ENCODE results near the gene CCDC9.

Gene CCDC9

DNA sequence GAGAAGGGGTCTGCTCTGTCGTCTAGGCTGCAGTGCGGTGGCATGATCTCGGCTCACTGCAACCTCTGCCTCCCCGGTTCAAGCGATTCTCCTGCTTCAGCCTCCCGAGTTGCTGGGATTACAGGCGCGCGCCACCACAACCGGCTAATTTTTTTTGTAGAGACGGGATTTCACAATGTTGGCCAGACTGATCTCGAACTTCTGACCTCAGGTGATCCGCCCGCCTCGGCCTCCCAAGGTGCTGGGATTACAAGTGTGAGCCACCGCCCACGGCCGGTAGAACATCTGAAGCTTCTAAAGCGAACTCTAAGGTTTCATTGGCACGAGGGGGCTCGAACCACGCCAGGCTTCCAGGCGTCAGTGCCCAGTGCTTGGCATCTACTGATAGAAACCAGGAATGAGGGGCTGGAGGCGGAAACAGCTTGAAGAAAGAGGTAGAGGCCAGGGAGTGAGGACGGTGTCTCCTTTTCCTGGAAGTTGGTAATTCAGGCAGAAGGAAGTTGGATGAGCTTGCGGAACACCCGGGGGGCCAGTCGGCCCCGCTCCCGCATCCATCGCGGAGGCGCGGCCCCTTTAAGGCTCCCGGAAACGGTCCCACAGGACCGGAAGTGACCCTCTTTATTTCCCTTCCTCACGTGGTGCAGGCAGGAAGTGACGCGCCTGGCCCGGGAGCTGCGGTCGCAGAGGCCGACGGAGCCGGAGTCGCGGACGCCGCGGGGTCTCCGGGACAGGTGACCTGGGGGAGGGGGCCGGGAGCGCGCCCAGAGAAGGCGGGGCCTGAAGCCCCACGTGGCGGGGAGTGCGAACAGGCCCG, at the start of gene CCDC9:
Gene CCDC9 (plus strand): TSS at position 647 of the 814 bp plus-strand sequence. CDS start 1,876 bp downstream, outside the sequence.
- DNase-seq (ENCODE audit: low spot score), result peak; percentile 99

- no peak for DNase-seq (ENCODE audit: low spot score)
These were observed 46.8 kb upstream of the CCDC9 start for GRCh38 chr19:47209319-47210179.

DNA sequence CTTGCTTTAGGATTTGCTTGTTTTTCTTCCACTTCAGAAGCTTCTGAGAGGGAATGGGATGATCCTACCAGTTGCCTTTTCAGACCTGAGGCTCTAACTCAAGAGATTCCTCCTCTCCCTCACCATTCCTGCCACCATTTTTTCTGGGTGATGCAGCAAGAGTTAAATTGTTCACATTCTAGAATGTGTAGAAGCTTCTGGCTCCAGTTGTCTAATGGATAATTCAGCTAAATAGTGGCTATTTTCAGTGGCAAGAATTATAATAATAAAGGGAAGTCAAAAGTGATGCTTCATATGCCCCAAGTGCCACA, 46.2 kb upstream of the CCDC9 start:
- no peak for DNase-seq (ENCODE audit: low spot score)

DNA sequence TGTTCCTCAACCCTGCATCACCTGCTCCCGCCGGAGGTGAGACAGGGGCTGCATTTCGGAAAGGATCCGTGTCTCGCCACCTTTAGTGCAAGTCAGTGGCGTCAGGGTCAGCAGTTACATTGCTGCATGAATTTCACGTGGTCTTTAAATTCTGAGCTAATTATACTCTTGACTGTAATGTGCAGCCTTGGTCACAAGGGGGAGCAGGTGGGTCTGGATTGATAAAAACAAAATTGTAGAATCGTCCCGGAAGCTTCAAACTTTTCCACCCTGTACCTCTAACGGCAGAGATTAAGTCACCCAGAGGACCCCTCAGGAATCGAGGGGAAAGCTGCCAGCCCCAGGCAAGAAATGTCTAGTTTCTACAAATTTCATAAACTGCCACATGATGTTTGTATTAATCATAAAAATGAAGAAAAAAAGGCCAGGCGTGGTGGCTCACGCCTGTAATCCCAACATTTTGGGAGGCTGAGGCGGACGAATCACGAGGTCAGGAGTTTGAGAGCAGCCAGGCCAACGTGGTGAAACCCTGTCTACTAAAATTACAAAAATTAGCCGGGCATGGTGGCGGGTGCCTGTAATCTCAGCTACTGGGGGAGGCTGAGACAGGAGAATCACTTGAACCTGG, 45.5 kb upstream of the CCDC9 start:
- DNase-seq (ENCODE audit: low spot score), result peak; percentile 79

DNA sequence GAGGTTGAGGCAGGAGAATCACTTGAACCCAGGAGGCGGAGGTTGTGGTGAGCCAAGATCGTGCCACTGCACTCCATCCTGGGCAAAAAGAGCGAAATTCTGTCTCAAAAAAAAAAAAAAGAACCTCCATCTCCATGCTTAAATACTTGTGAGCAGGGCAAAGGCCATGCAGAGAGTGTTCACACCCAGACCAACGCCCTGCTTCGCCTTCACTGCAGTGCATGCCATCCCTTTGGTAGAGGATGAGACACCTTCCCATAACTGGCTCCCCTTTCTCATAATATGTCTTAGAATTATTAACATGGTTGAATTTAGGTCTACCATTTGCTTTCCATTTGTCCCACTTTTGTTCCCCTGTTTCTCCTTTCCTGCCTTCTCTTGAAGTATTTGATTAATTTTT, 40.7 kb upstream of the CCDC9 start:
- no peak for DNase-seq (ENCODE audit: low spot score)

DNA sequence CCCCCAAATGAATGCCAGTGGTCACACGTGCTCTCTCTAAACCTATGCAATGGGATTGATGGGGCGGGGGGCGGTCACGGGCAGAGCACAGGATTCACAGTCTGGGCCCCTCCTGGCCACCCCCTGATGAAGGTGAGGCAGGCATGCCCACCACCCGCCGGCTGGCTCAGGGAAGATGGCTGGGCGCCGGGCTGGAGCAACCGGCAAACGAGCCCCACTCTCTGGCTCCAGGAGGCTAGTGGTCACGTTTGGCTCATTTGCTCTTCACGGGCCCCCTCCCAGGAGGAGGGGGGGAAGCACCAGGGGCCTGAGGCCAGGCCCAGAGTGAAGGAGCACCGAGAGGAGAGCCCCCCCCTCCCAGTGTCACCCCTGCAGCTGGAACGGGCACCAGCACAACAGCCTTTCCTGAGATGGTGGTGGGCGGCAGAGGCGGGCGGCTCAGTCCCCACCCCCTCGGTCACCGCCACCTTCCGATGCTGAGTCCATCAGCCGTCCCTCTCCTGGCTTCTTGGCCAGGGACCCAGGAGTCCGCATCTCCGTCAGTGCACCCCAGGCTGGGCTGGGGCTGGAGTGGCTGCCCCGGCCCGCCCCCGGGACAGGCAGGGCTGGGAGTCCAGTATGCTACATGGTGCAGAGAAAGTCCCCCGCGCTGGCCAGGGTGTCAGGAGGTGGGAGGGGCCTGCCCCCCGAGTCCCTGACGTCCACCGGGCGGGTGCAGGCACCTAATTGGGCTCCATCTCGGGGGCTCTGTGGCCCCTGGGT, 35.1 kb upstream of the CCDC9 start:
- no peak for DNase-seq (ENCODE audit: low spot score)

GRCh38 chr19:47221890-47222289, 34.4 kb upstream of the CCDC9 start:
- no peak for DNase-seq (ENCODE audit: low spot score)

GRCh38 chr19:47225746-47226425, 30.4 kb upstream of the CCDC9 start:
- peak; percentile 93 for DNase-seq (ENCODE audit: low spot score)

- DNase-seq (ENCODE audit: low spot score), result no peak
These were observed 29.6 kb upstream of the CCDC9 start for GRCh38 chr19:47226426-47227351.

GRCh38 chr19:47227352-47228167, 28.8 kb upstream of the CCDC9 start:
- peak; percentile 82 for DNase-seq (ENCODE audit: low spot score)

DNA sequence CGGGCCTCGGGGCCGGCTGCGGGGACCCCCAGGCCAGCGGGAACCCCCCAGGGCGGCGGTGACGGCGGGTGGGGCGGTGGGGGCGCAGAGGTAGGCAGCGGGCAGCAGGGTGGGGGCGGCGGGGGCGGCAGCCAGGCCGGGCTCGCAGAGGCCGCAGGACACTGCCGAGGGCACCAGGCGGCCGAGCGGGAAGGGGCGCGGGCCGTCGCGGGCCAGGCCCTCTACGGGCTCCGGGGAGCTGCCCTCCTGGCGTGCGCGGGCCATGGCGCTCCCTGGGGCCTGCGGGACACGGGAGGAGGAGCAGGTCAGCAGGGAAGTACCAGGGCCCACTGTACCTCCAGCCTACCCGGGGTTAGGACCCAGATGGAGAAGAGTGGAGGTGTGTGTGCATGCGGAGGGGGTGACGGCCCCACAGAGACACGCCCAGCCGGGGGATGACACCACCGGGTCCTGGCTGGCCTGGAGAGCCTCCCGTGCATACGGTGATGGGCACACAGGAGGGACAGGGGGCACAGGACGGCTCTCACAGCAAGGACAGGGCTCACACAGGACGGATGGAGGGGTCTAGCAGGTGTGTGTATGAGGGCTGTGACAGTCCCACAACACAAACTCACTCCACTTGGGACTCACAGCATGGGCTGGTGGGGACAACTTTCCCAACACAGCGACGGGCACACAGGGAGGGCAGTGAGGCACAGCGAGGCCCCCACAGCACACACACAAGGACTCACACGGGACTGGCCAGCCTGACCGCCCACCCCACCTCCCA, 28.0 kb upstream of the CCDC9 start:
- DNase-seq (ENCODE audit: low spot score), result no peak

- DNase-seq (ENCODE audit: low spot score), result no peak
These were observed 27.2 kb upstream of the CCDC9 start for GRCh38 chr19:47228937-47229675.

GRCh38 chr19:47229676-47230053, 26.7 kb upstream of the CCDC9 start:
- no peak for DNase-seq (ENCODE audit: low spot score)

DNA sequence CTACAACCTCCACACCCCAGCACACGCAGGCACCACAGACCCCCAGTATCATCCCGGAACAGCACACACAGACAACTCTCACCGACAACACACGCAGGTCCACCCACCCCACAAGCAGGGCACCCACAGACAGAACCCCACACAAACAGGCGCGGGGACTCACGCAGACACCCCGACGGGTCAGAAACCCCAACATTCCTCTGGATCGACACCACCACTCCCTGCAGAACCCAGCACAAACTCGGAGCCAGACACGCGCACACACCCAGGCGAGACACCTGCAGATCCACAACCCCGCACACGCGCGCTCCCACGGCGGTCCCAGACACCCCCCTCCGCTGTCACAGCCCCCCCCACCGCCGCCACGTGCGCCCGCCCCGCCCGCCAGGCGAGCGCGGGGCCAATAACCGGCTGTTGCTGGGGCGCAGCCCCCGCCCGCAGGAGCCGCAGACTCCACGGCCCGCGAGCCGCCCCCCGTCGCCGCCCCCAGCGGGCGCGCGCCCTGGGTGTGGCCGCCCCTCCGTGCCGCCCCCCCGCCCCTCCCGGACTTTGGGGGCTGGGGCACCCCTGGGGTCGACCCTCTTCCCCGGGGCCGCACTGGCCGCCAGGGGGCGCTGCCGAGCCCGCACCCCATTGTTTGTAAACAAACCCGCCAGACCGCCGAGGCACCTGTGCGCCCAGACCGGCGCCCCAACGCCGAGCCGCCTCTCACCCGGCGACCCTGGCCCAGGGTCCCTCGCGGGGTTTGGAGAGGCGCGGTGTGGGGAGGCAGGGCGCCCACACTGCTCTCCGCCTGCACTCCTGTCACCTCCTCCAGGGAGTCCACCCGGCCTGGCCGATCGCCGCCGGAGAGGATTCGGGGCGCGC, 26.0 kb upstream of the CCDC9 start:
- DNase-seq (ENCODE audit: low spot score), result no peak

DNA sequence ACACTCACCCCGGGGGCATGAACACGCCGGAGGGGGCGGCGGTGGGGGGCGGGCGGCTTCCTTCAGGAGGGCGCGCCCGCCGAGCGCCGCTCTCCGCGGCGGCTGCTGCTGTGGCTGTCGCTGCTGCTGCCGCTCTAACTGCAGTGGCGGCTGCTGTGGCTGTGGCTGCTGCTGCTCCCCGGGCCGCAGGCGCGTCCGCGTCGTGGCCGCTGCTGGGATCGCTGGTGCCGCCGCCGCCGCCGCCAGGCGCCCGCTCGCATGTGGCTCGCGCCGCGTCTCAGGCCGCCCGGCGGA, 25.5 kb upstream of the CCDC9 start, which contains the start of gene BBC3:
Gene BBC3 (minus strand): TSS at position 279 of the 294 bp plus-strand sequence. CDS start 2,768 bp downstream, outside the sequence.
- no peak for DNase-seq (ENCODE audit: low spot score)

DNA sequence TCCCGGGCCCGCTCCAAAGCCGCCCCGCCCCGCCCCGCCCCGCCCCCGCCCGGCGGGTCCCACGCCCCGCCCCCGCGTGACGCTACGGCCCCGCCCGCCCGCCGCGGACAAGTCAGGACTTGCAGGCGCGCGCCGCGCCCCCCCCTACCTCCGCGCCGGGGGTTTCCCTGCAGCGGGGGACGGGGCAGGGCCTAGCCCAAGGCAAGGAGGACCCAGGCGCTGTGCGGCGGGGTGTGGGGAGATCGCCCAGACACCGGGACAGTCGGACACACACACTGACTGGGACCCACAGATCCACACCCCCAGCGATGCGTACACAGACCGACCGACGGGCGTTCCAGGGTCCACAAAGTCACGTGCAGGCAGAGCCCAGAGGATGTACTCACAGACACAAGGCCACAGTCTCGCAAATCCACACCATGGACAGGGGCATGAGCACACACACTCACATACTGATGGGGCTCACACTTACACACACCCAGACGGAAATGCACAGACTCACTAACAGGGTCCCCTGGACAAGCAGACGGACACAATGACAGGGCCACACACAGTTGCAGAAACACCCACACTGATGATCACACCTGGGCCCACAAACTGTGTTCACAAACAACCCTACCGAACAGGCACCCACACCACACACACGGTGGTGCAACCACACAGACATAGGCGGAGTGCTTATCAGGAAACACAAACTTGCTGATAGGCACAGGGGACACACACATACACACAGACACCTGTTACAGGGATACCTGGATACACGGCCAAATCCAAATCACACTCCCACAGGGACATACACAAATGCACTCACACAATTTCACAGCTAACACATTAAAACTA, 24.9 kb upstream of the CCDC9 start:
- DNase-seq (ENCODE audit: low spot score), result peak; percentile 89
